Vagina (tissue), 2 donors: ENCODE data around the gene KLF3. TPM values are rescaled to one million over a fixed set of nuclear protein-coding genes. Genes with fewer than 3 reads are reported as not detected.

Experiments used
- DNase-seq, 2 donors: peaks; one replicate each; pipeline ENCODE4 v3.0.0-alpha.2; 2017; ENCODE audit errors: extremely low spot score in 2 of 2
- H3K27ac ChIP-seq: fragments of 200-600 bp; sonication (generic); one replicate; pipeline ENCODE4 v1.5.1; 2019
- H3K27me3 ChIP-seq: fragments of 200-600 bp; sonication (generic); one replicate; pipeline ENCODE4 v1.5.1; 2019
- H3K36me3 ChIP-seq, 2 donors: fragments of 200-600 bp; sonication (generic); one replicate each; pipeline ENCODE4 v1.5.1; 2017 to 2019
- H3K4me1 ChIP-seq: fragments of 200-600 bp; sonication (generic); one replicate; pipeline ENCODE4 v1.5.1; 2019
- H3K4me3 ChIP-seq, 2 donors: fragments of 200-600 bp; sonication (generic); 1 replicate in 1 of 2; 2 replicates in 1 of 2; pipeline ENCODE4 v1.5.1; 2016 to 2019
- H3K9me3 ChIP-seq: fragments of 200-600 bp; sonication (generic); one replicate; pipeline ENCODE4 v1.5.1; 2019
- CTCF ChIP-seq, 3 experiments: fragments of 450-650 bp in 2 of 3; fragments of 200-600 bp in 1 of 3; sonication (generic) in 1 of 3; IDR thresholded peaks; one replicate each; pipeline ENCODE4 v1.5.1; 2017 to 2019; ENCODE audit warnings: antibody characterized with exemption in 3 of 3, mild to moderate bottlenecking in 2 of 3, moderate library complexity in 2 of 3
- POLR2A ChIP-seq, 2 donors: fragments of 450-650 bp; IDR thresholded peaks; one replicate each; pipeline ENCODE4 v1.6.1; 2017; ENCODE audit warnings: antibody characterized with exemption in 2 of 2, mild to moderate bottlenecking in 2 of 2, moderate library complexity in 2 of 2
- POLR2AphosphoS5 ChIP-seq, 2 donors: sonication (generic); formaldehyde crosslinking; IDR thresholded peaks; one replicate each; pipeline ENCODE4 v1.9.0; 2017; ENCODE audit warnings: antibody characterized with exemption in 2 of 2, mild to moderate bottlenecking in 2 of 2, low read depth in 1 of 2; ENCODE audit not compliant: insufficient read depth in 1 of 2
- intact Hi-C: fragments of 100-400 bp; cut with DNase I; formaldehyde crosslinking; loops from one replicate; pipeline ENCODE4 v1.15.1; 2023
- total RNA-seq: library from RNA; depleted of rRNA; stranded (reverse); fragments of >200 nt; gene quantifications from one replicate; pipeline ENCODE4 v1.2.3, GENCODE V29; 2016

The KLF3 gene
- total RNA-seq, 1 donor from 2014 or later: 85.4 TPM

- no peak overlapping the region for H3K27ac ChIP-seq
- no peaks in the 10 kb centered on the region for H3K9me3 ChIP-seq
- no peak for DNase-seq
- H3K36me3 ChIP-seq: no peaks in the 10 kb centered on the region
- TF ChIP-seq CTCF (IDR thresholded peaks at IDR 0.05) (no peak), POLR2A (IDR thresholded peaks at IDR 0.05) (no peak), POLR2AphosphoS5 (IDR thresholded peaks at IDR 0.05; ENCODE audit: insufficient read depth in 1 of 2, low read depth in 1 of 2) (no peak)
- H3K27me3 ChIP-seq: no peaks in the 10 kb centered on the region
- intact Hi-C loops: loop anchor here (10.0 kb wide), 1 partner anchor 550 kb away; no protein-coding TSS in a partner anchor
- H3K4me3 ChIP-seq: no peak overlapping the region
- no peaks in the 10 kb centered on the region for H3K4me1 ChIP-seq
Measured at GRCh38 chr4:38724475-38724808, 60.4 kb downstream of the KLF3 start.

DNA sequence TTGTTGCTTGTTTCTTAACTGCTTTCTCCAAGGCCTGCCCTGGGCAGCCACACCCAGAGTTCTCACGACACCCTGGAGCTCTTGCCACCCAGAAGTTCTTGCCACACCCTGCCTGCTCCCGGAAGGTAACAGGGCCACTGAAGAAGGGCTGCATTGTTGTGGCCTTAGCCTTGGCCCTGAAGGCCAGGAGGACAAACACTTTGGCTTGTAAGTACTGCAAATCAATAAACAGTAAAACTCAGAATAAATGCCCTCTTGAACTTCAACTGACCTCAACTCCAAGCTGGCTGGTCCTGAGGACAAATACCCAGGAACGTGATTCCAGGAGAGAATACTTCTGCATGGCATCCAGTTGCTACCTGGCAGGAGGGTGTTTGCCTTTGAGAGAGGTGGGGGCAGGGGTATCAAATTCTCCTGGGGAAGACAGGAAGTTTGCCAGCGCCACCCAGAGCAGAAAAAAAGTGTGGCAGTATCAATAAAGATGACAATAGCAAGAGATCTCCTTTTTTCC, 64.7 kb downstream of the KLF3 start:
- H3K27me3 ChIP-seq: no peaks in the 10 kb centered on the region
- no peak for DNase-seq
- no peak overlapping the region for H3K4me3 ChIP-seq
- TF ChIP-seq POLR2AphosphoS5 (IDR thresholded peaks at IDR 0.05; ENCODE audit: insufficient read depth in 1 of 2, low read depth in 1 of 2) (no peak), POLR2A (IDR thresholded peaks at IDR 0.05) (no peak), CTCF (IDR thresholded peaks at IDR 0.05) (no peak)
- H3K27ac ChIP-seq: no peak overlapping the region
- intact Hi-C loops: loop anchor here (10.0 kb wide), 1 partner anchor 554 kb away; no protein-coding TSS in a partner anchor
- H3K4me1 ChIP-seq: peaks cover 8% of the 10 kb centered on the region
- no peaks in the 10 kb centered on the region for H3K9me3 ChIP-seq
- no peaks in the 10 kb centered on the region for H3K36me3 ChIP-seq

GRCh38 chr4:38730493-38730829, 66.5 kb downstream of the KLF3 start:
- intact Hi-C loops: no loop called here
- no peak for TF ChIP-seq POLR2AphosphoS5 (IDR thresholded peaks at IDR 0.05; ENCODE audit: insufficient read depth in 1 of 2, low read depth in 1 of 2)
- TF ChIP-seq POLR2A (IDR thresholded peaks at IDR 0.05): no peak
- TF ChIP-seq CTCF (IDR thresholded peaks at IDR 0.05): no peak

GRCh38 chr4:38730830-38731646, 67.0 kb downstream of the KLF3 start:
- Histone ChIP-seq H3K9me3 (no peaks in the 10 kb centered on the region), H3K27me3 (no peaks in the 10 kb centered on the region), H3K4me3 (no peak overlapping the region), H3K27ac (no peak overlapping the region), H3K36me3 (no peaks in the 10 kb centered on the region), H3K4me1 (peaks cover 8% of the 10 kb centered on the region)
- intact Hi-C loops: no loop called here
- peak in 1 of 2 donors; percentile 90 for DNase-seq
- TF ChIP-seq POLR2AphosphoS5 (IDR thresholded peaks at IDR 0.05; ENCODE audit: insufficient read depth in 1 of 2, low read depth in 1 of 2): peak in 1 of 2 donors; percentile 21
- no peak for TF ChIP-seq POLR2A (IDR thresholded peaks at IDR 0.05)
- TF ChIP-seq CTCF (IDR thresholded peaks at IDR 0.05): peak; percentile 82 to 98 (median 92)

More at GRCh38 chr4:38730493-38730829, 66.5 kb downstream of the KLF3 start:
- no peaks in the 10 kb centered on the region for H3K36me3 ChIP-seq
- no peaks in the 10 kb centered on the region for H3K9me3 ChIP-seq
- H3K4me1 ChIP-seq: peaks cover 8% of the 10 kb centered on the region
- no peaks in the 10 kb centered on the region for H3K27me3 ChIP-seq
- no peak overlapping the region for H3K4me3 ChIP-seq
- H3K27ac ChIP-seq: no peak overlapping the region
- DNase-seq: no peak

- Histone ChIP-seq H3K9me3 (no peaks in the 10 kb centered on the region), H3K36me3 (no peaks in the 10 kb centered on the region), H3K27me3 (no peaks in the 10 kb centered on the region), H3K27ac (no peak overlapping the region), H3K4me3 (no peak overlapping the region), H3K4me1 (peaks cover 8% of the 10 kb centered on the region)
- intact Hi-C loops: no loop called here
- no peak for DNase-seq
- TF ChIP-seq CTCF (IDR thresholded peaks at IDR 0.05): no peak
- no peak for TF ChIP-seq POLR2A (IDR thresholded peaks at IDR 0.05)
- TF ChIP-seq POLR2AphosphoS5 (IDR thresholded peaks at IDR 0.05; ENCODE audit: insufficient read depth in 1 of 2, low read depth in 1 of 2): no peak
Measured at GRCh38 chr4:38733663-38734062, 69.7 kb downstream of the KLF3 start.
